ENCODE measurements around the gene ZFY. TPM values are rescaled to one million over a fixed set of nuclear protein-coding genes. Genes with fewer than 3 reads are reported as not detected.
"Not testable (repeated sequence)": the region's sequence is repeated elsewhere in the genome, so short reads cannot be mapped to it uniquely, and the experiment has no call there.

ZFY gene
- polyA plus RNA-seq, 2 donors = 4.0 TPM; not detected in 1

- Histone ChIP-seq H3K36me3 (ENCODE audit: control insufficient read depth in 2 of 2, insufficient read depth in 2 of 2, low read length in 1 of 2) (no peaks in the 10 kb centered on the region), H3K9me3 (ENCODE audit: control insufficient read depth in 2 of 2, insufficient read depth in 1 of 2, low read depth in 1 of 2, low read length in 1 of 2) (no peaks in the 10 kb centered on the region), H3K27me3 (ENCODE audit: control insufficient read depth in 1 of 2, insufficient read depth in 2 of 2, low read length in 2 of 2) (no peaks in the 10 kb centered on the region), H3K27ac (ENCODE audit: low read depth in 2 of 2, low read length in 1 of 2) (peak overlapping the region in 1 of 2 donors; percentile 90), H3K4me1 (ENCODE audit: control insufficient read depth in 2 of 2, insufficient read depth in 2 of 2, low read length in 1 of 2) (peaks cover 0 to 3% of the 10 kb centered on the region in 2 donors), H3K4me3 (ENCODE audit: low read depth in 1 of 2, low read length in 2 of 2) (peak overlapping the region in 1 of 2 donors; percentile 63)
- 2% methylated on average over 3 of the region's 3 CpGs; no CpG with 5 or more reads in 1 of the 2 donors for WGBS, 2 donors
These were observed 68.3 kb downstream of the ZFY start for GRCh38 chrY:3003516-3003830.

DNA sequence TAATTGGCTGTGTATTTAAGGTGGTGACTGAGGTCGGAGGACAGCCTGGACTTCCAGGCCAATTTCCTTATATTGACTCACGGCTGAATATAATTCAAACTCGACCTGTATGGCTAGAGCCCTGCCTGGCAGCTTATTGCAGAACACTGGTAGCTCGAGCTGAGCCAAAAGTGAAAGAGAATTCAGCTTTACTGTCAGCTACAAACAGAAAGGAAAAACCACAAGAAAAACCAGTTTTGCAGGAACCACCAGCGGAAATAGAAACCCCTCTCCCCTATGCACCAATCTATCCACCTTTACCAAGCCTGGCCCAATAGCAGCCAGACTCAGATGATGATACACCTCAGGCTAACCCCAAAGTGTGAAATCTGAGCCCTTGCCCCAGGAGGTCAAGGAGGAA is 68.7 kb downstream of the ZFY start:
- WGBS, 2 donors = 0 to 2% methylated on average over 2 to 5 of the region's 5 CpGs
- Histone ChIP-seq H3K4me3 (ENCODE audit: low read depth in 1 of 2, low read length in 2 of 2) (peak overlapping the region in 1 of 2 donors; percentile 63), H3K36me3 (ENCODE audit: control insufficient read depth in 2 of 2, insufficient read depth in 2 of 2, low read length in 1 of 2) (no peaks in the 10 kb centered on the region), H3K9me3 (ENCODE audit: control insufficient read depth in 2 of 2, insufficient read depth in 1 of 2, low read depth in 1 of 2, low read length in 1 of 2) (no peaks in the 10 kb centered on the region), H3K27me3 (ENCODE audit: control insufficient read depth in 1 of 2, insufficient read depth in 2 of 2, low read length in 2 of 2) (no peaks in the 10 kb centered on the region), H3K4me1 (ENCODE audit: control insufficient read depth in 2 of 2, insufficient read depth in 2 of 2, low read length in 1 of 2) (peaks cover 0 to 6% of the 10 kb centered on the region in 2 donors), H3K27ac (ENCODE audit: low read depth in 2 of 2, low read length in 1 of 2) (peak overlapping the region in 1 of 2 donors; percentile 90)

DNA sequence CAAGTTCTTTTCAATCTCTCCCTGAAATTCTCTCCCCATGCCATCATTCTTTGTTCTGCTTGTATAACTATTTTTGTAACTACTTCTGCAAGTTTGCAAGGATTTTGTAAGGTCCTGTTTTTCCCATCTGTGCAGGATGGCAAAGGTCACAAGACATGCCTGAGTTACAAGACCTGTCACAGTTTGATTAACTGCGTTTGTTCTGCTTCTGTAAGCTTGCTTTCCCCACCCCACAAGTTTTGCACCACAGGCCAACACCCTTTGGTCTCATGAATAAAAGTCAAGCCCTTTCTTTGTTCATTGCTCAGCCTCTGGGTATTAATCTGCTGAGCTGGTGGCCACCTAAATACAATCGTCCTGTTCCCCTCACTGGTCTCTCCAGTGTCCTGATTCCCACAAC is 70.8 kb downstream of the ZFY start:
- H3K27me3 ChIP-seq (ENCODE audit: control insufficient read depth in 1 of 2, insufficient read depth in 2 of 2, low read length in 2 of 2); H3K36me3 ChIP-seq (ENCODE audit: control insufficient read depth in 2 of 2, insufficient read depth in 2 of 2, low read length in 1 of 2); H3K4me1 ChIP-seq (ENCODE audit: control insufficient read depth in 2 of 2, insufficient read depth in 2 of 2, low read length in 1 of 2); H3K4me3 ChIP-seq (ENCODE audit: low read depth in 1 of 2, low read length in 2 of 2); H3K9me3 ChIP-seq (ENCODE audit: control insufficient read depth in 2 of 2, insufficient read depth in 1 of 2, low read depth in 1 of 2, low read length in 1 of 2): not testable (repeated sequence)
- 39% methylated on average over 2 of the region's 2 CpGs; no CpG with 5 or more reads in 1 of the 2 donors for WGBS, 2 donors
- peak overlapping the region in 1 of 2 donors; percentile 67 for H3K27ac ChIP-seq (ENCODE audit: low read depth in 2 of 2, low read length in 1 of 2)

GRCh38 chrY:3007967-3008366 is 72.8 kb downstream of the ZFY start:
- Histone ChIP-seq H3K9me3 (ENCODE audit: control insufficient read depth in 2 of 2, insufficient read depth in 1 of 2, low read depth in 1 of 2, low read length in 1 of 2) (no peaks in the 10 kb centered on the region), H3K4me1 (ENCODE audit: control insufficient read depth in 2 of 2, insufficient read depth in 2 of 2, low read length in 1 of 2) (peaks cover 0 to 10% of the 10 kb centered on the region in 2 donors), H3K4me3 (ENCODE audit: low read depth in 1 of 2, low read length in 2 of 2) (no peak overlapping the region), H3K27ac (ENCODE audit: low read depth in 2 of 2, low read length in 1 of 2) (no peak overlapping the region), H3K36me3 (ENCODE audit: control insufficient read depth in 2 of 2, insufficient read depth in 2 of 2, low read length in 1 of 2) (no peaks in the 10 kb centered on the region), H3K27me3 (ENCODE audit: control insufficient read depth in 1 of 2, insufficient read depth in 2 of 2, low read length in 2 of 2) (no peaks in the 10 kb centered on the region)

GRCh38 chrY:3012226-3012625 is 77.0 kb downstream of the ZFY start:
- 37 to 78% methylated on average over 2 to 4 of the region's 4 CpGs for WGBS, 2 donors
- no peaks in the 10 kb centered on the region for H3K36me3 ChIP-seq (ENCODE audit: control insufficient read depth in 2 of 2, insufficient read depth in 2 of 2, low read length in 1 of 2)
- no peak overlapping the region for H3K4me3 ChIP-seq (ENCODE audit: low read depth in 1 of 2, low read length in 2 of 2)
- H3K27ac ChIP-seq (ENCODE audit: low read depth in 2 of 2, low read length in 1 of 2) = no peak overlapping the region
- no peaks in the 10 kb centered on the region for H3K9me3 ChIP-seq (ENCODE audit: control insufficient read depth in 2 of 2, insufficient read depth in 1 of 2, low read depth in 1 of 2, low read length in 1 of 2)
- no peaks in the 10 kb centered on the region for H3K27me3 ChIP-seq (ENCODE audit: control insufficient read depth in 1 of 2, insufficient read depth in 2 of 2, low read length in 2 of 2)
- peaks cover 0 to 7% of the 10 kb centered on the region in 2 donors for H3K4me1 ChIP-seq (ENCODE audit: control insufficient read depth in 2 of 2, insufficient read depth in 2 of 2, low read length in 1 of 2)

- no peak overlapping the region for H3K4me3 ChIP-seq (ENCODE audit: low read depth in 1 of 2, low read length in 2 of 2)
- H3K4me1 ChIP-seq (ENCODE audit: control insufficient read depth in 2 of 2, insufficient read depth in 2 of 2, low read length in 1 of 2) = no peaks in the 10 kb centered on the region
- 100% methylated on average over 1 of the region's 1 CpG; no CpG with 5 or more reads in 1 of the 2 donors for WGBS, 2 donors
- H3K27ac ChIP-seq (ENCODE audit: low read depth in 2 of 2, low read length in 1 of 2) = no peak overlapping the region
- no peaks in the 10 kb centered on the region for H3K9me3 ChIP-seq (ENCODE audit: control insufficient read depth in 2 of 2, insufficient read depth in 1 of 2, low read depth in 1 of 2, low read length in 1 of 2)
- no peaks in the 10 kb centered on the region for H3K27me3 ChIP-seq (ENCODE audit: control insufficient read depth in 1 of 2, insufficient read depth in 2 of 2, low read length in 2 of 2)
- no peaks in the 10 kb centered on the region for H3K36me3 ChIP-seq (ENCODE audit: control insufficient read depth in 2 of 2, insufficient read depth in 2 of 2, low read length in 1 of 2)
These were observed 81.4 kb downstream of the ZFY start for GRCh38 chrY:3016594-3016993.

DNA sequence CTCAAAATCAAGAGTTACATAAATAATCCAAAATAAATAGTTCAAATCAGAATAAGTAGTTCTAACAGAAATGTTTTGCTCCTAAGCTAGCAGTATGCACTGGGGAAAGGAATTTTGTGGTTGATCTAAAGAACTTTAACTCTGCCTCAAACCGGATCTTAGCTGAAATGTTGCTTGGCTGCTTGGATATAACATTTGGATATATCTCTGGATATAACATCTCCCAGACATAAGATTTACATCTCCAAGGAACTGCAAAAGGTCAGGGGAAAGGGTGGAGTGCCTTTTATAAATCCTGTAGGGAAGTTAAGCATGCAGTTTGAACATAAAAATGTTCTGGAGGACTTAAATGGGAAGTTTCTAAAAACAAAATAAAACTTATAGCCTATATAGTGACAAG is 83.4 kb downstream of the ZFY start:
- Histone ChIP-seq H3K9me3 (ENCODE audit: control insufficient read depth in 2 of 2, insufficient read depth in 1 of 2, low read depth in 1 of 2, low read length in 1 of 2) (no peaks in the 10 kb centered on the region), H3K27me3 (ENCODE audit: control insufficient read depth in 1 of 2, insufficient read depth in 2 of 2, low read length in 2 of 2) (no peaks in the 10 kb centered on the region), H3K36me3 (ENCODE audit: control insufficient read depth in 2 of 2, insufficient read depth in 2 of 2, low read length in 1 of 2) (no peaks in the 10 kb centered on the region), H3K4me1 (ENCODE audit: control insufficient read depth in 2 of 2, insufficient read depth in 2 of 2, low read length in 1 of 2) (no peaks in the 10 kb centered on the region), H3K27ac (ENCODE audit: low read depth in 2 of 2, low read length in 1 of 2) (no peak overlapping the region), H3K4me3 (ENCODE audit: low read depth in 1 of 2, low read length in 2 of 2) (no peak overlapping the region)
- 78% methylated on average over 1 of the region's 1 CpG; no CpG with 5 or more reads in 1 of the 2 donors for WGBS, 2 donors

- 91% methylated on average over 11 of the region's 11 CpGs; no CpG with 5 or more reads in 1 of the 2 donors for WGBS, 2 donors
These were observed 84.4 kb downstream of the ZFY start for GRCh38 chrY:3019584-3019983.

DNA sequence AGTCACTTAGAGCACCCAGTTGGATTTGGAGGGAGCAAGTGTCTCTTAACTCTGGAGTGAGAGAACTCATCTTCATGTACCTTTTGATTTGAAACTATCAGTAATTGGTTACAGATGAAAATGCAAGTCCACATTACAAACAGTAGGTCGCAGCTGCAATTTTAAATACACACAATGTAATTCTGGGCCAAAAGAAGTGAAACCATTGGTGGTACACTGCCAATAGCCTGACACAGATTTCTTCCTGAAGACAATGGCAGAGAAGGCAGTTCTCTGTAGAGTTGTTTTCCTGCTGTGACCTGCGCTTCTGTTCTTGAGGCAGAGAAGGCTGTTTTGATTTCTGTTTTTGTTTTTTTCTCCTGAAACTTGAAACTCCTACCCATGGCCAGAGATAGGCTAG is 86.0 kb downstream of the ZFY start:
- H3K27ac ChIP-seq (ENCODE audit: low read depth in 2 of 2, low read length in 1 of 2) = no peak overlapping the region
- no peaks in the 10 kb centered on the region for H3K27me3 ChIP-seq (ENCODE audit: control insufficient read depth in 1 of 2, insufficient read depth in 2 of 2, low read length in 2 of 2)
- H3K4me3 ChIP-seq (ENCODE audit: low read depth in 1 of 2, low read length in 2 of 2) = no peak overlapping the region
- H3K36me3 ChIP-seq (ENCODE audit: control insufficient read depth in 2 of 2, insufficient read depth in 2 of 2, low read length in 1 of 2) = no peaks in the 10 kb centered on the region
- H3K4me1 ChIP-seq (ENCODE audit: control insufficient read depth in 2 of 2, insufficient read depth in 2 of 2, low read length in 1 of 2) = no peaks in the 10 kb centered on the region
- H3K9me3 ChIP-seq (ENCODE audit: control insufficient read depth in 2 of 2, insufficient read depth in 1 of 2, low read depth in 1 of 2, low read length in 1 of 2) = no peaks in the 10 kb centered on the region
- WGBS, 2 donors = 41 to 80% methylated on average over 1 to 2 of the region's 2 CpGs

More at GRCh38 chrY:3019584-3019983, 84.4 kb downstream of the ZFY start:
- Histone ChIP-seq H3K27ac (ENCODE audit: low read depth in 2 of 2, low read length in 1 of 2) (no peak overlapping the region), H3K4me3 (ENCODE audit: low read depth in 1 of 2, low read length in 2 of 2) (no peak overlapping the region), H3K9me3 (ENCODE audit: control insufficient read depth in 2 of 2, insufficient read depth in 1 of 2, low read depth in 1 of 2, low read length in 1 of 2) (no peaks in the 10 kb centered on the region), H3K27me3 (ENCODE audit: control insufficient read depth in 1 of 2, insufficient read depth in 2 of 2, low read length in 2 of 2) (no peaks in the 10 kb centered on the region), H3K4me1 (ENCODE audit: control insufficient read depth in 2 of 2, insufficient read depth in 2 of 2, low read length in 1 of 2) (no peaks in the 10 kb centered on the region), H3K36me3 (ENCODE audit: control insufficient read depth in 2 of 2, insufficient read depth in 2 of 2, low read length in 1 of 2) (no peaks in the 10 kb centered on the region)

DNA sequence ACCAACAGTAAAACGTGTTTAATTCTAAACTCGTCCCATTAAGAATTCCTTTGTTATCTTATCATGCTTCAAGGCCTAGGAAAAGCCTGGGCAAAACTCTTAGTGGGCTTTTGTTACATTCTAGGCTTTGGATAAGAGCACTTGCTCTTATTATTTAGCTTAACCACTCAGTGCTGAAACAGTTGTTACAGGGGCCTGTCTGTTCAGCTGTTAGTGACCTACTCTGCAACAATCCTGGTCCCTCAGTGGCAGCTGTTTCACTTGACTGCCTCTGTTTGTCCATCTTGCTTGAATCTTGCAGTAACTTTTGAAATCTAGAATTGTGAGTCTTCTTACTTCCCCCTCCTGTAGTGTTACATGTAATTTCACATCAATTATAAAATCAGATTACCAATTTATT is 88.4 kb downstream of the ZFY start:
- H3K9me3 ChIP-seq (ENCODE audit: control insufficient read depth in 2 of 2, insufficient read depth in 1 of 2, low read depth in 1 of 2, low read length in 1 of 2) = no peaks in the 10 kb centered on the region
- no peak overlapping the region for H3K4me3 ChIP-seq (ENCODE audit: low read depth in 1 of 2, low read length in 2 of 2)
- no peaks in the 10 kb centered on the region for H3K27me3 ChIP-seq (ENCODE audit: control insufficient read depth in 1 of 2, insufficient read depth in 2 of 2, low read length in 2 of 2)
- no peaks in the 10 kb centered on the region for H3K36me3 ChIP-seq (ENCODE audit: control insufficient read depth in 2 of 2, insufficient read depth in 2 of 2, low read length in 1 of 2)
- 78% methylated on average over 2 of the region's 2 CpGs; no CpG with 5 or more reads in 1 of the 2 donors for WGBS, 2 donors
- H3K4me1 ChIP-seq (ENCODE audit: control insufficient read depth in 2 of 2, insufficient read depth in 2 of 2, low read length in 1 of 2) = no peaks in the 10 kb centered on the region
- H3K27ac ChIP-seq (ENCODE audit: low read depth in 2 of 2, low read length in 1 of 2) = no peak overlapping the region

All from esophagus (tissue), 2 donors.